GM12878 (cell line): ENCODE results near the gene VSTM2B. TPM values are rescaled to one million over a fixed set of nuclear protein-coding genes. Genes with fewer than 3 reads are reported as not detected.

Source experiments
- ATAC-seq: fragments of 200-7000 bp; cut with Tn5 transposase; 3 replicates; pipeline ENCODE4 v1.9.1; 2020; ENCODE audit warnings: mild to moderate bottlenecking, moderate library complexity
- BruUV-seq: library from RNA; stranded (reverse); fragments of 400-500 nt; replicated peaks from 2 replicates; lab custom pipeline; 2021; lab: Mats Ljungman, UMichigan
- CTCF ChIA-PET: fragments of 300-600 bp; sonication (Branson Sonifier 250); formaldehyde crosslinking; extraction: SDS; loops from one replicate; lab custom pipeline; 2021; ENCODE audit warnings: inconsistent platforms; lab: Yijun Ruan, JAX
- POLR2A ChIA-PET: fragments of 350-600 bp; formaldehyde crosslinking; extraction: SDS; loops from one replicate; lab custom pipeline; 2021; ENCODE audit warnings: inconsistent platforms; lab: Charles Lee
- RAD21 ChIA-PET: fragments of 300-600 bp; sonication (Branson Sonifier 250); formaldehyde crosslinking; loops from one replicate; lab custom pipeline; 2023; ENCODE audit warnings: antibody characterized with exemption; ENCODE audit not compliant: unreplicated experiment; lab: Charles Lee
- SMC1A ChIA-PET: fragments of 300-600 bp; sonication (Branson Sonifier 250); formaldehyde crosslinking; loops from one replicate; lab custom pipeline; 2023; ENCODE audit not compliant: unreplicated experiment, uncharacterized antibody; lab: Charles Lee
- DNase-seq: peaks from one replicate; pipeline ENCODE4 v3.0.0-alpha.2; 2011; ENCODE audit warnings: low read depth, low spot score
- FAIRE-seq: peaks from 3 replicates; lab custom pipeline; 2011; peaks lifted over from hg19 to GRCh38; lab: Jason Lieb, UNC
- H2AFZ ChIP-seq: 2 replicates; pipeline ENCODE4 v1.6.0; 2011; ENCODE audit warnings: low read depth, low read length, control low read depth; ENCODE audit not compliant: control insufficient read depth
- H3K27ac ChIP-seq: 2 replicates; pipeline ENCODE4 v1.5.1; 2011; ENCODE audit warnings: control low read depth; ENCODE audit not compliant: control insufficient read depth, insufficient read depth
- H3K27me3 ChIP-seq, 2 experiments: replicated peaks in 1 of 2; 2 replicates each; pipeline versions ENCODE4 v1.6.0 to v1.6.1; 2011; ENCODE audit warnings: low read length in 1 of 2; ENCODE audit not compliant: control insufficient read depth in 2 of 2, insufficient read depth in 2 of 2
- H3K36me3 ChIP-seq, 2 experiments: 2 replicates each; pipeline ENCODE4 v1.5.1; 2011; ENCODE audit warnings: low read length in 1 of 2; ENCODE audit not compliant: control insufficient read depth in 2 of 2, insufficient read depth in 2 of 2
- H3K4me1 ChIP-seq: 2 replicates; pipeline ENCODE4 v1.6.1; 2011; ENCODE audit warnings: mild to moderate bottlenecking, low read length, moderate library complexity, mixed read lengths; ENCODE audit not compliant: control insufficient read depth, insufficient read depth
- H3K4me2 ChIP-seq: 2 replicates; pipeline ENCODE4 v1.6.0; 2011; ENCODE audit warnings: control low read depth; ENCODE audit not compliant: control insufficient read depth, insufficient read depth
- H3K4me3 ChIP-seq: fragments of 200-600 bp; sonication (generic); 2 replicates; pipeline ENCODE4 v1.5.1; 2016
- H3K79me2 ChIP-seq: 2 replicates; pipeline ENCODE4 v1.6.0; 2011; ENCODE audit warnings: low read length; ENCODE audit not compliant: control insufficient read depth, insufficient read depth
- H3K9ac ChIP-seq: 2 replicates; pipeline ENCODE4 v1.8.0; 2011; ENCODE audit warnings: low read length, control low read depth, mixed read lengths; ENCODE audit not compliant: control insufficient read depth, insufficient read depth
- H3K9me3 ChIP-seq: replicated peaks from 3 replicates; pipeline ENCODE4 v1.5.1; 2011; ENCODE audit warnings: mild to moderate bottlenecking, low read length; ENCODE audit not compliant: control insufficient read depth, insufficient read depth
- H4K20me1 ChIP-seq: 2 replicates; pipeline ENCODE4 v1.6.0; 2011; ENCODE audit not compliant: control insufficient read depth, insufficient read depth
- CBX5 ChIP-seq: sonication (generic); IDR thresholded peaks from 2 replicates; pipeline ENCODE4 v1.6.1; 2016; ENCODE audit warnings: low read depth, moderate library complexity, mild to moderate bottlenecking, inconsistent platforms
- CEBPB ChIP-seq, 2 experiments: fragments of 150-350 bp in 1 of 2; IDR thresholded peaks; 2 replicates each; pipeline ENCODE4 v1.6.1; 2012 to 2014; ENCODE audit warnings: low read depth in 2 of 2, low read length in 2 of 2, borderline replicate concordance in 1 of 2, inconsistent platforms in 1 of 2
- CHD4 ChIP-seq: fragments of 200-600 bp; sonication (generic); IDR thresholded peaks from 2 replicates; pipeline ENCODE4 v1.6.1; 2016; ENCODE audit warnings: mild to moderate bottlenecking
- CREB1 ChIP-seq: IDR thresholded peaks from 2 replicates; pipeline ENCODE4 v1.6.1; 2012; ENCODE audit warnings: low read depth, mild to moderate bottlenecking, inconsistent platforms
- FOXK2 ChIP-seq: fragments of 450-650 bp; IDR thresholded peaks from 2 replicates; pipeline ENCODE4 v1.6.1; 2017; ENCODE audit warnings: mild to moderate bottlenecking, moderate library complexity
- IKZF2 ChIP-seq, 2 experiments: fragments of 450-650 bp; IDR thresholded peaks; 2 replicates each; pipeline ENCODE4 v1.6.1; 2017; ENCODE audit warnings: mild to moderate bottlenecking in 2 of 2, moderate library complexity in 2 of 2
- JUNB ChIP-seq: IDR thresholded peaks from 2 replicates; pipeline ENCODE4 v1.6.1; 2016; ENCODE audit warnings: antibody characterized with exemption, mild to moderate bottlenecking
- JUND ChIP-seq: IDR thresholded peaks from 2 replicates; pipeline ENCODE4 v1.6.1; 2012; ENCODE audit warnings: low read depth, mild to moderate bottlenecking, low read length, improper control_type of control experiment, moderate library complexity
- MEF2A ChIP-seq: IDR thresholded peaks from 2 replicates; pipeline ENCODE4 v1.6.1; 2011; ENCODE audit warnings: low read depth, mild to moderate bottlenecking, low read length, moderate library complexity; ENCODE audit not compliant: insufficient read depth
- MTA3 ChIP-seq: IDR thresholded peaks from 2 replicates; pipeline ENCODE4 v1.6.1; 2012; ENCODE audit warnings: low read length, inconsistent platforms, borderline replicate concordance
- NFXL1 ChIP-seq: fragments of 450-650 bp; IDR thresholded peaks from 2 replicates; pipeline ENCODE4 v1.6.1; 2017; ENCODE audit warnings: antibody characterized with exemption, mild to moderate bottlenecking, borderline replicate concordance
- POLR2A ChIP-seq: IDR thresholded peaks from 2 replicates; pipeline ENCODE4 v1.6.1; 2011; ENCODE audit warnings: low read depth, mild to moderate bottlenecking, low read length
- POU2F2 ChIP-seq: IDR thresholded peaks from 3 replicates; pipeline ENCODE4 v1.6.1; 2011; ENCODE audit warnings: low read depth, mild to moderate bottlenecking, low read length, borderline replicate concordance
- RELA ChIP-seq: fragments of 450-650 bp; IDR thresholded peaks from 2 replicates; pipeline ENCODE4 v1.8.0; 2014; ENCODE audit warnings: borderline replicate concordance; ENCODE audit not compliant: partially characterized antibody
- ZBED1 ChIP-seq: IDR thresholded peaks from 2 replicates; pipeline ENCODE4 v1.6.1; 2016; ENCODE audit warnings: borderline replicate concordance
- ZNF217 ChIP-seq: fragments of 450-650 bp; IDR thresholded peaks from 2 replicates; pipeline ENCODE4 v1.6.1; 2017; ENCODE audit warnings: antibody characterized with exemption, mild to moderate bottlenecking
- WGBS: methylation state at CpG from one replicate; pipeline ENCODE4 v1.1.6; 2016; ENCODE audit warnings: low lambda C conversion rate; ENCODE audit not compliant: insufficient replicate concordance, insufficient coverage; ENCODE audit errors: missing lambda C conversion rate; 5-methylcytosine and 5-hydroxymethylcytosine counted together
- in situ Hi-C: fragments of 300-500 bp; cut with MboI; formaldehyde crosslinking; loops from 9 replicates; pipeline ENCODE4 v1.14.3; 2018; ENCODE audit warnings: mixed read lengths
- intact Hi-C: fragments of 100-400 bp; cut with micrococcal nuclease; formaldehyde crosslinking; loops from one replicate; pipeline ENCODE4 v1.14.2; 2022; ENCODE audit not compliant: unreplicated experiment
- polyA plus RNA-seq, 11 experiments: library from polyadenylated mRNA; depleted of rRNA in 4 of 11; unstranded in 6 of 11; stranded (reverse) in 5 of 11; fragments of >200 nt; fragmentation: Nextera tagmentation in 4 of 11; fragmentation: Illumina TruSeq in 1 of 11; extraction: Ambion mirVana in 4 of 11; extraction: Trizol in 1 of 11; gene quantifications; 1 replicate in 1 of 11; 2 replicates in 10 of 11; pipeline versions ENCODE4 v1.2.1 to v1.2.3, GENCODE V29; 2011 to 2016; ENCODE audit warnings: inconsistent platforms in 2 of 11, missing spikeins in 2 of 11, low read depth in 1 of 11
- total RNA-seq, 4 experiments: library from RNA; depleted of rRNA in 3 of 4; stranded (reverse); fragments of >200 nt in 3 of 4; fragmentation: Illumina TruSeq in 1 of 4; extraction: Trizol in 1 of 4; gene quantifications; 2 replicates each; pipeline versions ENCODE4 v1.2.1 to v1.2.3, GENCODE V29; 2013 to 2021
- TF ChIP-seq, protein P1 (sequence below): fragments of 450-650 bp; IDR thresholded peaks from 2 replicates; pipeline ENCODE4 v1.6.1; 2018; ENCODE audit warnings: borderline replicate concordance, mild to moderate bottlenecking; ENCODE audit not compliant: partially characterized antibody
- TF ChIP-seq, protein P2 (sequence below): fragments of 450-650 bp; IDR thresholded peaks from 2 replicates; pipeline ENCODE4 v1.6.1; 2017; ENCODE audit warnings: mild to moderate bottlenecking, moderate library complexity

The VSTM2B gene
- total and polyA plus RNA-seq, 10 of the 15 experiments (the other 5 are each of a cell fraction or from before 2014, with no cell fraction given) = not detected

DNA sequence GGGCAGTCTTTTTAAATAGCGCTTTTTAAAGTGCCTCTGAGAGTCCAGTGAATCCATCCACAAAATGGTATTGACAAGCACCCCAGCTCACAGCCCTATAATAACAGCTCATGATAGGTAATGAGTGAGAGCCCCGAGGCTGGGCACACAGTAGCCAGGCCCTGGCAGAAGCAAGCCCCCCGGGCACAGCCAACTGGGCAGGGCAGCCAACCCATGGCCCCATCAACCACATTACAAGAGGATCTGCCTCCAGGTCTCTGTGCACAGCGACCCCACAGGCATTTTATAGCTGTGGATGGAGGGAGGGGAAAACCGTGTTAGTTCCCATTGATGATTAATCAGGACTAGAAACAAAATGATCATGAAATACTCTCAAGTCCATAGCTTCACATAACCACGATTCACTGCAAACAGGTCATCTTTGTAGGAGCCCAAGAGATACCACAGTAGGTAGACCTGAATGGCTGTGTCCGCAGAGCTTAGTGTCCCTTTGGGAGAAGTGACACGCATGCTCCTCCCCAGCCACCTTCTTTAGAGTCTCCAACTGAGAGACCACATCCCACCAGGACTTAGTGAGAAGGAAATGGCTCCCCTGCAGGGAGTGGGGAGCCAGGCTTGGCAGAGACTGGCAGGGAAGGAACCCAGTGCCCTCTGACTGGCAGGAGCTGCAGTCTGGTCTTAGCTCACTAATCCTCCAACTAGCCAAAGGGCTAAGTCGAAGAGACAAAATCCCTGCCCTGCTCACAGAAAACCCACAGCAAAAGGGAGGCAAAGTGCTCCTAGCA lies 4.3 kb upstream of the VSTM2B start:
- Histone ChIP-seq H3K27ac (no peak overlapping the region), H2AFZ (no peak overlapping the region), H3K27me3 (peaks cover 0 to 7% of the 10 kb centered on the region in 2 experiments; a peak in 3 of 4 replicates), H3K4me2 (no peak overlapping the region), H3K79me2 (no peaks in the 10 kb centered on the region), H3K9me3 (no peaks in the 10 kb centered on the region), H4K20me1 (no peaks in the 10 kb centered on the region), H3K4me3 (no peak overlapping the region), H3K36me3 (no peaks in the 10 kb centered on the region), H3K4me1 (no peaks in the 10 kb centered on the region), H3K9ac (no peak overlapping the region)
- ATAC-seq = no peak
- intact Hi-C loops (no loop called here), in situ Hi-C loops (no loop called here)
- FAIRE-seq = no peak
- no TSS peak for BruUV-seq
- SMC1A ChIA-PET = interaction anchor here (0.8 kb wide), 1 partner anchor 88 kb away, joined by 3 read pairs; no protein-coding TSS in a partner anchor
- DNase-seq = no peak
- RAD21 ChIA-PET = no interaction called here
- CTCF ChIA-PET = no interaction called here
- 10% methylated on average over 9 of the region's 9 CpGs for WGBS
- POLR2A ChIA-PET = no interaction called here
- TF ChIP-seq IKZF2 (IDR thresholded peaks at IDR 0.05) = no peak
- TF ChIP-seq FOXK2 = no peak
- no peak for TF ChIP-seq MEF2A
- no peak for TF ChIP-seq RELA
- TF ChIP-seq JUND = no peak
- TF ChIP-seq NFXL1 = no peak
- TF ChIP-seq CEBPB (IDR thresholded peaks at IDR 0.05; ENCODE audit: borderline replicate concordance in 1 of 2, low read depth in 2 of 2, low read length in 2 of 2) = no peak
- no peak for TF ChIP-seq CREB1
- TF ChIP-seq CHD4 = no peak
- no peak for TF ChIP-seq CBX5
- no peak for TF ChIP-seq POLR2A
- no peak for TF ChIP-seq POU2F2
- TF ChIP-seq ZNF217 = no peak
- no peak for TF ChIP-seq MTA3
- no peak for TF ChIP-seq JUNB
- TF ChIP-seq, protein P1, sequence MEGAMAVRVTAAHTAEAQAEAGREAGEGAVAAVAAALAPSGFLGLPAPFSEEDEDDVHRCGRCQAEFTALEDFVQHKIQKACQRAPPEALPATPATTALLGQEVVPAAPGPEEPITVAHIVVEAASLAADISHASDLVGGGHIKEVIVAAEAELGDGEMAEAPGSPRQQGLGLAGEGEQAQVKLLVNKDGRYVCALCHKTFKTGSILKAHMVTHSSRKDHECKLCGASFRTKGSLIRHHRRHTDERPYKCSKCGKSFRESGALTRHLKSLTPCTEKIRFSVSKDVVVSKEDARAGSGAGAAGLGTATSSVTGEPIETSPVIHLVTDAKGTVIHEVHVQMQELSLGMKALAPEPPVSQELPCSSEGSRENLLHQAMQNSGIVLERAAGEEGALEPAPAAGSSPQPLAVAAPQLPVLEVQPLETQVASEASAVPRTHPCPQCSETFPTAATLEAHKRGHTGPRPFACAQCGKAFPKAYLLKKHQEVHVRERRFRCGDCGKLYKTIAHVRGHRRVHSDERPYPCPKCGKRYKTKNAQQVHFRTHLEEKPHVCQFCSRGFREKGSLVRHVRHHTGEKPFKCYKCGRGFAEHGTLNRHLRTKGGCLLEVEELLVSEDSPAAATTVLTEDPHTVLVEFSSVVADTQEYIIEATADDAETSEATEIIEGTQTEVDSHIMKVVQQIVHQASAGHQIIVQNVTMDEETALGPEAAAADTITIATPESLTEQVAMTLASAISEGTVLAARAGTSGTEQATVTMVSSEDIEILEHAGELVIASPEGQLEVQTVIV = no peak
- TF ChIP-seq ZBED1 = no peak
- TF ChIP-seq, protein P2, sequence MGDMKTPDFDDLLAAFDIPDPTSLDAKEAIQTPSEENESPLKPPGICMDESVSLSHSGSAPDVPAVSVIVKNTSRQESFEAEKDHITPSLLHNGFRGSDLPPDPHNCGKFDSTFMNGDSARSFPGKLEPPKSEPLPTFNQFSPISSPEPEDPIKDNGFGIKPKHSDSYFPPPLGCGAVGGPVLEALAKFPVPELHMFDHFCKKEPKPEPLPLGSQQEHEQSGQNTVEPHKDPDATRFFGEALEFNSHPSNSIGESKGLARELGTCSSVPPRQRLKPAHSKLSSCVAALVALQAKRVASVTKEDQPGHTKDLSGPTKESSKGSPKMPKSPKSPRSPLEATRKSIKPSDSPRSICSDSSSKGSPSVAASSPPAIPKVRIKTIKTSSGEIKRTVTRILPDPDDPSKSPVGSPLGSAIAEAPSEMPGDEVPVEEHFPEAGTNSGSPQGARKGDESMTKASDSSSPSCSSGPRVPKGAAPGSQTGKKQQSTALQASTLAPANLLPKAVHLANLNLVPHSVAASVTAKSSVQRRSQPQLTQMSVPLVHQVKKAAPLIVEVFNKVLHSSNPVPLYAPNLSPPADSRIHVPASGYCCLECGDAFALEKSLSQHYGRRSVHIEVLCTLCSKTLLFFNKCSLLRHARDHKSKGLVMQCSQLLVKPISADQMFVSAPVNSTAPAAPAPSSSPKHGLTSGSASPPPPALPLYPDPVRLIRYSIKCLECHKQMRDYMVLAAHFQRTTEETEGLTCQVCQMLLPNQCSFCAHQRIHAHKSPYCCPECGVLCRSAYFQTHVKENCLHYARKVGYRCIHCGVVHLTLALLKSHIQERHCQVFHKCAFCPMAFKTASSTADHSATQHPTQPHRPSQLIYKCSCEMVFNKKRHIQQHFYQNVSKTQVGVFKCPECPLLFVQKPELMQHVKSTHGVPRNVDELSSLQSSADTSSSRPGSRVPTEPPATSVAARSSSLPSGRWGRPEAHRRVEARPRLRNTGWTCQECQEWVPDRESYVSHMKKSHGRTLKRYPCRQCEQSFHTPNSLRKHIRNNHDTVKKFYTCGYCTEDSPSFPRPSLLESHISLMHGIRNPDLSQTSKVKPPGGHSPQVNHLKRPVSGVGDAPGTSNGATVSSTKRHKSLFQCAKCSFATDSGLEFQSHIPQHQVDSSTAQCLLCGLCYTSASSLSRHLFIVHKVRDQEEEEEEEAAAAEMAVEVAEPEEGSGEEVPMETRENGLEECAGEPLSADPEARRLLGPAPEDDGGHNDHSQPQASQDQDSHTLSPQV = no peak
